Measurements from ENCODE around the gene ARL8B. TPM values are rescaled to one million over a fixed set of nuclear protein-coding genes. Genes with fewer than 3 reads are reported as not detected.

ARL8B gene
- total and polyA plus RNA-seq, 7 donors = 28.2 to 55.9 (median 47.2) TPM

DNA sequence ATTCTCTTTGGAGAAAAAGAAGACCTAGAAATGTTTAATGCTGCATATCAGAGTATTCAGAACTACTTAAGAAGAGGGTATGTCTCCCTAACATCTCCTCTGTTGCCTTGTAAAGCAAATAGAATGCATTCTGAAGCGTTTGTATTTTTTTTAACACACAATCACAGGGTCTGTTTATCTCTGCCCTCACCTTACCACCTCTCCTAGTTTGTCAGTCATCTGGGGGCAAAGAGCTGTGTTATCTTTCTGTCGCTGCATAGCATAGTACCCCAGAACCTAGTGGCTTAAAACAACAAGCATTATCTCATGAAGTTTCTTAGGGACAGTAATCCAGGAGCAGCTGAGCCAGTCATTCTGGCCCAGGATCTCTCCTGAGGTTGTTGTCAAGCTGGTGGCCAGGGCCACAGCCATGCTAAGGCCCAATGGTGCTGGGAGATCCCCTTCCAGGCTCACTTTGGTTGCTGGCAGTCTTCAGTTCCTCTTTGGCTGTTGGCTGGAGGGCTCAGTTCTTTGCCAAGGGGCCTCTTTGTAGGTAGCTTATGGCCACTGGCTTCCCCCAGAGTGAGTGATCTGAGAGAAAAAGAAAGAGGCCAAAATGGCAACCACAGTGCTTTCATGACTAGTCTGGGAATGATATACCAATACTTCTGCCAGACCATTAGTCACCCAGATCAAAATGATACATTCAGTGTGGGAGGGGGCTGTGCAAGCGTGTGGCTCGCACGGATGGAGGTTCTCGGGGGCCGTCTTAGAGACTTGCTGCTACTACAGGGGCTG, 83.3 kb downstream of the ARL8B start:
- DNase-seq = no peak
- no peak overlapping the region for H3K4me3 ChIP-seq
- H3K27me3 ChIP-seq = no peaks in the 10 kb centered on the region
- H3K27ac ChIP-seq = no peak overlapping the region
- peaks cover 31 to 100% (median 68%) of the 10 kb centered on the region in 4 donors for H3K36me3 ChIP-seq
- 85 to 91% methylated on average over 7 of the region's 7 CpGs for WGBS, 2 donors
- TF ChIP-seq CTCF (IDR thresholded peaks at IDR 0.05) = no peak
- TF ChIP-seq POLR2A (IDR thresholded peaks at IDR 0.05) = no peak
- TF ChIP-seq EP300 (IDR thresholded peaks at IDR 0.05) = no peak
- no peak for TF ChIP-seq POLR2AphosphoS5 (IDR thresholded peaks at IDR 0.05)
- intact Hi-C loops (cut with DNase I) = no loop called here
- no peaks in the 10 kb centered on the region for H3K4me1 ChIP-seq
- no peaks in the 10 kb centered on the region for H3K9me3 ChIP-seq

DNA sequence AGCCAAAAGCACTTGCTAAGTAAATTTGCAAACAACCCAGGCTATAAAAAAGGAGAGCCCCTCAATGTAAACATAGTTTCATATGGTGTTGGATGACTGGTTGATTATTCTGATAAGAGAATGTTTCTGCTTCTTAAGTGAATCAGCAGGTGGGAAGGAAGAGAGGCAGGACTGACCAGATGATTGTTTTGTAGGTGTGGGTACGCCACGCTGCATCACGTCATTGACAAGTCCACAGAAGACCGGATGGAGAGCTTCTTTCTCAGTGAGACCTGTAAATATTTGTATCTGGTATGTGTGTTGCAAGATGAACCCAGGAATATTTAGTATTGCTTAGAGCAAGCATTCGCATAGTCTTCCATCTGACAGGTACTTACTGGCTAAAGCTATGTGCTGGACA, 88.8 kb downstream of the ARL8B start:
- WGBS, 2 donors = 38 to 73% methylated on average over 5 of the region's 5 CpGs
- no peaks in the 10 kb centered on the region for H3K27me3 ChIP-seq
- no peak overlapping the region for H3K4me3 ChIP-seq
- H3K4me1 ChIP-seq = no peaks in the 10 kb centered on the region
- DNase-seq = no peak
- intact Hi-C loops (cut with DNase I) = no loop called here
- TF ChIP-seq EP300 (IDR thresholded peaks at IDR 0.05) (no peak), POLR2AphosphoS5 (IDR thresholded peaks at IDR 0.05) (no peak), POLR2A (IDR thresholded peaks at IDR 0.05) (no peak), CTCF (IDR thresholded peaks at IDR 0.05) (no peak)
- no peak overlapping the region for H3K27ac ChIP-seq
- H3K9me3 ChIP-seq = no peaks in the 10 kb centered on the region
- peaks cover 20 to 99% (median 77%) of the 10 kb centered on the region in 4 donors for H3K36me3 ChIP-seq

DNA sequence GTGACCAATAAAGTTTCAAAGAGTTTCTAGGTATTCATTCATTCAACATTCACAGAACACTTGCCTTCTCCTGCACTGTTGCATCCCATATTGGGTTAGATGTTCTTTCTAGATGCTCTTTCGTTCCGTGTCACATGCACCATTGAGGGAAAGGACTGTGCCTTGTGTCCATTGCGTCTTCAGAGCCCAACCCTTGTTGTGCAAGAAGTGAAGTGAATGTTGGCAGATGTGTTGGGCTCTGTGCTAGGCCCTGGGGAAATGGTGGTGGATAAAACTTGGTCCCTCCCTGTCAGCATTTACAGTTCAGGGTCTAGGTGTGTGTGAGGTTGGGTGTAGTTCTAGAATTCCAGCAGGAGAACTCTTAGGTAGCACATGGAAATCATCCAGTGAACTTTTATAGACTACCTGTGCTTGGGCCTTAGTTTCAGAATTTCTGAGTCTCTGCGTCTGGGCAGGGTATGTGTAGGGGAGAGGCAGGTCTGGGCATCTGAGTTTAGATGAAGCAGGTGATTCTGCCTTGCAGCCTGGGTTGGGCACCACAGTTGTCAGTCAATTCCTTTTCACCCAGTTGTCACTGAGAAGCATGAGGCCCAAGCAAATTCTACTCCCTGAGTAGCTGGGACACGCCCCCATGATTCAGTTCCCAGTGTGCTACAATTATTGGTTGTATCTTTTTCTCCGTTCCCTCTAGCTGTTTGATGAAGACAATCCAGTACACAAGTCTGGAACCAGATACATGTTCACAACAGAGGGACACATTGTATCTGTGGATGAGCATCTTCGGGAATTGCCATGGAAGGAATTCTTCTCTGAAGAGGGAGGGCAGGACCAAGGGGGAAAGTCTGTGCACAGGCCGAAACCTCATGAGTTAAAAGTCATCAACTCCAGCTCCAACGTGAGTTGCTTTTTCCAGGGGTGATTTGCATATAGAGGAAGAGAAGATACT, 90.8 kb downstream of the ARL8B start:
- H3K4me3 ChIP-seq = no peak overlapping the region
- H3K9me3 ChIP-seq = no peaks in the 10 kb centered on the region
- H3K4me1 ChIP-seq = peaks cover 0 to 4% (median 2%) of the 10 kb centered on the region in 4 donors
- H3K27ac ChIP-seq = no peak overlapping the region
- peaks cover 8 to 99% (median 70%) of the 10 kb centered on the region in 4 donors for H3K36me3 ChIP-seq
- 91% methylated on average over 9 of the region's 9 CpGs for WGBS, 2 donors
- no peaks in the 10 kb centered on the region for H3K27me3 ChIP-seq
- no peak for DNase-seq
- intact Hi-C loops (cut with DNase I) = no loop called here
- TF ChIP-seq POLR2AphosphoS5 (IDR thresholded peaks at IDR 0.05) = no peak

DNA sequence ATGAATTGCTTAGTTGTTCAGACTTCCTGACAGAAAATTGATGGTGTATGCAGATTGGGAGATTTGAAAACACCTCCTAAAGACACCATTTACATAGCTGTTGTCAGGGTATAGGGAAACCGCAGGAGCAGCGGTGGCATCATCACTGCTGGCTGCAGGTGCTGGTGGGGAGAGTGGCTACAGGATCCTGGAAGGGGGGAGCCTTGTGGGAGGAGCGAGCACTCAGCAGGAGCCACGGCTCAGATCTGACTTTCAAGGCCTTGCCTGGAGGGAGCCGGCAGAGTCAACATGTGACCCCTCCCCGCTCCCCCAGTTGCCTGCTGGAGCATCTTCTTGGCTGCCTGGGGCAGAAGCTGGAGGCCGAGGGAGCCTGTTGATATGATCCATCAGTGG, 91.5 kb downstream of the ARL8B start:
- no peak for TF ChIP-seq CTCF (IDR thresholded peaks at IDR 0.05)
- no peak for TF ChIP-seq EP300 (IDR thresholded peaks at IDR 0.05)
- no peak for TF ChIP-seq POLR2AphosphoS5 (IDR thresholded peaks at IDR 0.05)
- TF ChIP-seq POLR2A (IDR thresholded peaks at IDR 0.05) = no peak
- Histone ChIP-seq H3K9me3 (no peaks in the 10 kb centered on the region), H3K27ac (no peak overlapping the region), H3K27me3 (no peaks in the 10 kb centered on the region), H3K4me3 (no peak overlapping the region), H3K4me1 (peaks cover 0 to 10% (median 7%) of the 10 kb centered on the region in 4 donors), H3K36me3 (peaks cover 4 to 92% (median 64%) of the 10 kb centered on the region in 4 donors)
- 89 to 93% methylated on average over 7 of the region's 7 CpGs for WGBS, 2 donors
- intact Hi-C loops (cut with DNase I) = no loop called here
- DNase-seq = no peak

DNA sequence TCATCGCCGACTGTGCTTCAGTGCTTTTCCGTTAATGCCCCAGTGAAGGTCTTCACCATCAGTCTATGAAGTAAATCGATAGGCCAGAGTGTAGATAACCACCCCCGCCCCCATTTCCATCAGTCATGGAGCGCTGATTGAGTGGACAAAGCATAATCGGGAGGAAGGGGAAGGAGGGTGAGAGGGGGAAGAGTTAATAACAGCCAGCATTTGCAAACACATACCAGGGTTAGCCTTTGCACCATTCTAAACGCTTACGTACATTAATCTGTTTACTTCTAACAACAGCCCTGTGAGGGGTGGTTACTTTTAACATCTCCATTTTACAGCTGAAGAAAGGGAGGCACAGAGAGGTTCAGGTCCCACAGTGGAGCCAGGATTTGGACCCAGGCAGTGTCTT, 92.3 kb downstream of the ARL8B start:
- Histone ChIP-seq H3K9me3 (no peaks in the 10 kb centered on the region), H3K27me3 (no peaks in the 10 kb centered on the region), H3K36me3 (peaks cover 2 to 84% (median 61%) of the 10 kb centered on the region in 4 donors), H3K4me1 (peaks cover 0 to 12% (median 9%) of the 10 kb centered on the region in 4 donors), H3K27ac (no peak overlapping the region), H3K4me3 (no peak overlapping the region)
- no peak for DNase-seq
- intact Hi-C loops (cut with DNase I) = no loop called here
- no peak for TF ChIP-seq POLR2A (IDR thresholded peaks at IDR 0.05)
- TF ChIP-seq CTCF (IDR thresholded peaks at IDR 0.05) = no peak
- 79 to 81% methylated on average over 9 of the region's 9 CpGs for WGBS, 2 donors
